ENCODE measurements around the gene SIL1.
A peak's percentile ranks its signal among the peaks of the same experiment; 100 is the strongest.
"Not testable (repeated sequence)": the region's sequence is repeated elsewhere in the genome, so short reads cannot be mapped to it uniquely, and the experiment has no call there.

SIL1 gene

GRCh38 chr5:139188558-139189270 is 9.5 kb downstream of the SIL1 start:
- DNase-seq (ENCODE audit: insufficient read length, low spot score) (no peak), FAIRE-seq (no peak)
- no peak for TF ChIP-seq POLR2A (IDR thresholded peaks at IDR 0.05; ENCODE audit: low read depth, low read length)

GRCh38 chr5:139186752-139187326 is 11.3 kb downstream of the SIL1 start:
- DNase-seq (ENCODE audit: insufficient read length, low spot score) (no peak), FAIRE-seq (no peak)
- no peak for TF ChIP-seq POLR2A (IDR thresholded peaks at IDR 0.05; ENCODE audit: low read depth, low read length)

DNA sequence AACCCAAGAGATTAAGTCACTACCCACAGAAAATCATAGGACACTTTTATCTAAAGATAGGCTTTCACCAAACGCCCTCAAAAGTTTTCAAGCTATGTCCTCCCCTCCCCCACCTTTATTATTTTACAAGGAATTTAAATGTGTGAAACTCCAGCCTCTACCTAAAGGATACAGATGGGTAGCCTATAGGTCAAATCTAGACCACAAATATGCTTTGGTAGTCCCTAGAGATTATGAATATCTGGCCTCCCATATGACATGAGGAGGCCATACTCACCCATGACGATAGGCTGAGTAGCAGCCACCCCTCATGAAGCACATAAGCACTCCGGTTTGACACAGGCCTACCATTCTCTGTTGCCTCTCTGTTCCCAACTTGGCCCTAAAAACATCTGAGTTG is 11.9 kb downstream of the SIL1 start:
- DNase-seq (ENCODE audit: insufficient read length, low spot score), result no peak
- FAIRE-seq, result no peak
- no peak for TF ChIP-seq POLR2A (IDR thresholded peaks at IDR 0.05; ENCODE audit: low read depth, low read length)

DNA sequence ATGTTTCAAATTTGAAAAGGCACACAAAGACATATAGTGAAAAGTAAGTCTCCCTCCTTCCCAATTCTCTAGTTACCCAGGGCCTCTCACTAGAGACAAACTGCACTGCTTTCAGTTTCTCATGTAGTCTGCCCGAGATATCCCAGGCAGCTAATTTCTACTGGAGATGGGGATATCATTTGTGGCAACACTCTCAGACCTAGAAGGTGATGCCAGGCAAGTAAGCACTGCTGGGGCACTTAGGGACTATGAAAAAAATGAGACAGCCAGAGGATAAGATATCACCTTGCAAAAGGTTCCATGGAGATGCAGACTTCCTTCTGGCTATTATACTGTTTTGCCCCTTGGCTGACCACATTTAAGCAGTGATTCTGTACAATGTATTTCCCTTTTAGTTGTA is 12.6 kb downstream of the SIL1 start:
- DNase-seq (ENCODE audit: insufficient read length, low spot score), result no peak
- TF ChIP-seq POLR2A (IDR thresholded peaks at IDR 0.05; ENCODE audit: low read depth, low read length), result no peak
- no peak for FAIRE-seq

- no peak for TF ChIP-seq POLR2A (IDR thresholded peaks at IDR 0.05; ENCODE audit: low read depth, low read length)
- FAIRE-seq (no peak), DNase-seq (ENCODE audit: insufficient read length, low spot score) (no peak)
Observed at GRCh38 chr5:139183502-139183901, 14.7 kb downstream of the SIL1 start.

- FAIRE-seq, result no peak
- DNase-seq (ENCODE audit: insufficient read length, low spot score), result no peak
- no peak for TF ChIP-seq POLR2A (IDR thresholded peaks at IDR 0.05; ENCODE audit: low read depth, low read length)
Observed at GRCh38 chr5:139182528-139183296, 15.5 kb downstream of the SIL1 start.

GRCh38 chr5:139181835-139182452 is 16.2 kb downstream of the SIL1 start:
- TF ChIP-seq POLR2A (IDR thresholded peaks at IDR 0.05; ENCODE audit: low read depth, low read length), result no peak
- no peak for FAIRE-seq
- DNase-seq (ENCODE audit: insufficient read length, low spot score), result peak; percentile 30

- no peak for TF ChIP-seq POLR2A (IDR thresholded peaks at IDR 0.05; ENCODE audit: low read depth, low read length)
- DNase-seq (ENCODE audit: insufficient read length, low spot score), result no peak
- FAIRE-seq, result no peak
Observed at GRCh38 chr5:139181322-139181730, 16.8 kb downstream of the SIL1 start.

- no peak for DNase-seq (ENCODE audit: insufficient read length, low spot score)
- no peak for FAIRE-seq
- TF ChIP-seq POLR2A (IDR thresholded peaks at IDR 0.05; ENCODE audit: low read depth, low read length), result no peak
Observed at GRCh38 chr5:139180850-139181249, 17.3 kb downstream of the SIL1 start.

GRCh38 chr5:139179778-139180513 is 18.2 kb downstream of the SIL1 start:
- not testable (repeated sequence) for DNase-seq (ENCODE audit: insufficient read length, low spot score); FAIRE-seq

DNA sequence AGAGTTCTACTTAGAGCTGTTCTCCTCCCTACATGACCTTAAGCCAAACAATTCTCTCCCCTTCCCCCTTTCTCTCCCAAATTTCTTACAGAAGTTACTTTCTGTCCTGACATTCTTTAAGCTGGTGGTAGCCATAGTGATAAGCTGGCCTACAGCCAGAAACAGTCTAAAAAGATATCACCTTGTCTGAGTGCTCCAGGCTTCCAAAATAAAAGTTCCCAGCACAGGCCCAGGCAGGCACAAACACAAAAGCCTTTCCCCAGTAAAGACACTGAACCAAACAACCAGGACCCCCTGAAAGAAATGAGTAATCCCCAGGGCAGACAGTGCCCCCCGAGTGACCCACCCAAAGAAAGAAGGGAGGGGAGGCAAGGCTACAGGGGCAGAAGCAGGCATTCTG is 19.2 kb downstream of the SIL1 start:
- DNase-seq (ENCODE audit: insufficient read length, low spot score) (no peak), FAIRE-seq (no peak)
- TF ChIP-seq POLR2A (IDR thresholded peaks at IDR 0.05; ENCODE audit: low read depth, low read length), result no peak

DNA sequence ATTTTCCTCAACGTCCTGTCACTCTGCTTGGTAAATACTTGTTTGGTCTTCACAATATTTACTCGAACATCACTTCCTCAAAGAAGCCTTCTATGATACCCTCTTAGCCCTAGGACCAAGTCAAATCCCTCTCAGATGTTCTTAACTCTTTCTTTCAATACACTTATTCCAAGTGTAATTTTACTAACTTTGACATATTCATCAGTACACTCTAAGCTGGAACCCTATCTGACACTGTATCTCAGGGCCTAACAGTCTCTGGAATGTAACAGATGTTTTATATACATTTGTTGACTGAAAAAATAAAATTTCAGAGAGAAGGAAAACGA is 19.6 kb downstream of the SIL1 start:
- DNase-seq (ENCODE audit: insufficient read length, low spot score) (no peak), FAIRE-seq (no peak)
- TF ChIP-seq POLR2A (IDR thresholded peaks at IDR 0.05; ENCODE audit: low read depth, low read length), result no peak

GRCh38 chr5:139177809-139178588 is 20.2 kb downstream of the SIL1 start:
- no peak for TF ChIP-seq POLR2A (IDR thresholded peaks at IDR 0.05; ENCODE audit: low read depth, low read length)
- FAIRE-seq (no peak), DNase-seq (ENCODE audit: insufficient read length, low spot score) (no peak)

DNA sequence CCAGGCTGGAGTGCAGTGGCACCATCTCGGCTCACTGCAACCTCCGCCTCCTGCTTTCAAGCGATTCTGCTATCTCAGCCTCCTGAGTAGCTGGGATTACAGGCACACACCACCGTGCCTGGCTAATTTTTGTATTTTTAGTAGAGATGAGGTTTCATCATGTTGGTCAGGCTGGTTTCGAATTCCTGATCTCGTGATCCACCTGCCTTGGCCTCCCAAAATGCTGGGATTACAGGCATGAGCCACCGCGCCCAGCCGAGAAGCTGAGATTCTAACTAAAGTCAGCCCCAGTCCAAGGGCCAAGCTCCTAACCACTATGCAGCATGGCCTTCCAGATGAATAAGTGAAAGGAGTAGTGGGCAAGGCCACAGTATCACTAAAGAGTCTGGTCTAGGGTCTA is 20.9 kb downstream of the SIL1 start:
- DNase-seq (ENCODE audit: insufficient read length, low spot score); FAIRE-seq: not testable (repeated sequence)

- not testable (repeated sequence) for FAIRE-seq; DNase-seq (ENCODE audit: insufficient read length, low spot score)
Observed at GRCh38 chr5:139174382-139174781, 23.8 kb downstream of the SIL1 start.

All from H54 (cell line).